GM12891 (cell line): ENCODE measurements around the gene KCNIP1.

Experiments
- PAX5 ChIP-seq: IDR thresholded peaks from 2 replicates; pipeline ENCODE4 v1.6.1; 2011; ENCODE audit warnings: low read length, moderate library complexity, mild to moderate bottlenecking; ENCODE audit not compliant: insufficient read depth, severe bottlenecking
- POLR2A ChIP-seq: IDR thresholded peaks from 2 replicates; pipeline ENCODE4 v1.6.1; 2011; ENCODE audit warnings: low read depth, low read length, control low read depth
- POLR2AphosphoS5 ChIP-seq: IDR thresholded peaks from 2 replicates; pipeline ENCODE4 v1.6.1; 2011; ENCODE audit warnings: low read depth, low read length, control low read depth
- SPI1 ChIP-seq: IDR thresholded peaks from 2 replicates; pipeline ENCODE4 v1.6.1; 2011; ENCODE audit warnings: low read depth, low read length, control low read depth
- TAF1 ChIP-seq: IDR thresholded peaks from 2 replicates; pipeline ENCODE4 v1.6.1; 2011; ENCODE audit warnings: low read depth, low read length, control low read depth

GRCh38 chr5:170486371-170486770, 17.4 kb upstream of the KCNIP1 start:
- no peak for TF ChIP-seq PAX5
- no peak for TF ChIP-seq POLR2AphosphoS5
- no peak for TF ChIP-seq POLR2A
- TF ChIP-seq TAF1, result no peak
- no peak for TF ChIP-seq SPI1
